ENCODE data around the gene RPL11.

The RPL11 gene

DNA sequence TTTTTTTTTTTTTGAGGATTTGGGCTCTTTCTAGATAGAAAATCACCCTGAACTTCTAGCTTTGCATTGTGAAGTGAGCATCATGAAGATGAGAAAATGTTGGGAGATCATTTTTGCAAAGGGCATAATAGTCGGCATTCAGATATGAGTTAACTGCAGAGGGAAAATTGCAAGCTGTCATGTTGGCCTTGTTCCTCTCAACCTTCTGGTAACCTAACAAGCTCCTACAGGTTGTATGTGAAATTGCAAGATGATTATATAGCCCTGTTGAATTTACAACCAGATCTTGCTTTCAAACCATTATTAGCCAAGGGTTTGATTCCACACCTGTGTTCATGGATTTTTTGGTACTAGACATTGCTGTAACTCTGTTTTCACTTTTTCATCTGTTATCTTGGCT is 53.9 kb downstream of the RPL11 start:
- H3K4me3 ChIP-seq (ENCODE audit: low read length) = no peak overlapping the region
- TF ChIP-seq, protein P1, sequence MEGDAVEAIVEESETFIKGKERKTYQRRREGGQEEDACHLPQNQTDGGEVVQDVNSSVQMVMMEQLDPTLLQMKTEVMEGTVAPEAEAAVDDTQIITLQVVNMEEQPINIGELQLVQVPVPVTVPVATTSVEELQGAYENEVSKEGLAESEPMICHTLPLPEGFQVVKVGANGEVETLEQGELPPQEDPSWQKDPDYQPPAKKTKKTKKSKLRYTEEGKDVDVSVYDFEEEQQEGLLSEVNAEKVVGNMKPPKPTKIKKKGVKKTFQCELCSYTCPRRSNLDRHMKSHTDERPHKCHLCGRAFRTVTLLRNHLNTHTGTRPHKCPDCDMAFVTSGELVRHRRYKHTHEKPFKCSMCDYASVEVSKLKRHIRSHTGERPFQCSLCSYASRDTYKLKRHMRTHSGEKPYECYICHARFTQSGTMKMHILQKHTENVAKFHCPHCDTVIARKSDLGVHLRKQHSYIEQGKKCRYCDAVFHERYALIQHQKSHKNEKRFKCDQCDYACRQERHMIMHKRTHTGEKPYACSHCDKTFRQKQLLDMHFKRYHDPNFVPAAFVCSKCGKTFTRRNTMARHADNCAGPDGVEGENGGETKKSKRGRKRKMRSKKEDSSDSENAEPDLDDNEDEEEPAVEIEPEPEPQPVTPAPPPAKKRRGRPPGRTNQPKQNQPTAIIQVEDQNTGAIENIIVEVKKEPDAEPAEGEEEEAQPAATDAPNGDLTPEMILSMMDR (conservative IDR thresholded peaks at IDR 0.05; ENCODE audit: low read depth, low read length) = peak; percentile 58
- DNase-seq (ENCODE audit: low read depth) = no peak

All from retinal pigment epithelial cell (primary cell).